GM21619 (cell line): ENCODE measurements around the gene PSMB3.
A peak's percentile ranks its signal among the peaks of the same experiment; 100 is the strongest.

Experiments used
- ATAC-seq: cut with Tn5 transposase; IDR thresholded peaks from one replicate; pipeline ENCODE4 v1.9.1; 2021; ENCODE audit not compliant: unreplicated experiment

The PSMB3 gene

GRCh38 chr17:38794221-38794620 is 41.7 kb downstream of the PSMB3 start:
- ATAC-seq: no peak

- no peak for ATAC-seq
Observed at GRCh38 chr17:38796451-38797157, 44.1 kb downstream of the PSMB3 start.

DNA sequence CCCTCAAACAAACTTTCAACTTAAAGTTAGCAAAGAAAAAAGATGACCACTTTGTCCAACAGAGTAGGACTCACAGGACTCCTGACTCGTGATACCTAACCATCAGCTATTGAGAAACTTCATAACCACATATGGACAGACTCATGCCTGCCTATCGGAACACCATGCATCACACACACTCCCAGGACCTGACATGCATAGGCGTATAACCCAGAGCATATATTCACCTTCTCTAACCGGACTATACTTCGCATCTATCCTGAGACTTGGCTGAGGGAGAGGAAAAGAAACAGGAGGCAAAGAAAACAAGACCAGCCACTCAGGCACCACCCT is 44.6 kb downstream of the PSMB3 start:
- no peak for ATAC-seq

- no peak for ATAC-seq
Observed at GRCh38 chr17:38797828-38798227, 45.3 kb downstream of the PSMB3 start.

DNA sequence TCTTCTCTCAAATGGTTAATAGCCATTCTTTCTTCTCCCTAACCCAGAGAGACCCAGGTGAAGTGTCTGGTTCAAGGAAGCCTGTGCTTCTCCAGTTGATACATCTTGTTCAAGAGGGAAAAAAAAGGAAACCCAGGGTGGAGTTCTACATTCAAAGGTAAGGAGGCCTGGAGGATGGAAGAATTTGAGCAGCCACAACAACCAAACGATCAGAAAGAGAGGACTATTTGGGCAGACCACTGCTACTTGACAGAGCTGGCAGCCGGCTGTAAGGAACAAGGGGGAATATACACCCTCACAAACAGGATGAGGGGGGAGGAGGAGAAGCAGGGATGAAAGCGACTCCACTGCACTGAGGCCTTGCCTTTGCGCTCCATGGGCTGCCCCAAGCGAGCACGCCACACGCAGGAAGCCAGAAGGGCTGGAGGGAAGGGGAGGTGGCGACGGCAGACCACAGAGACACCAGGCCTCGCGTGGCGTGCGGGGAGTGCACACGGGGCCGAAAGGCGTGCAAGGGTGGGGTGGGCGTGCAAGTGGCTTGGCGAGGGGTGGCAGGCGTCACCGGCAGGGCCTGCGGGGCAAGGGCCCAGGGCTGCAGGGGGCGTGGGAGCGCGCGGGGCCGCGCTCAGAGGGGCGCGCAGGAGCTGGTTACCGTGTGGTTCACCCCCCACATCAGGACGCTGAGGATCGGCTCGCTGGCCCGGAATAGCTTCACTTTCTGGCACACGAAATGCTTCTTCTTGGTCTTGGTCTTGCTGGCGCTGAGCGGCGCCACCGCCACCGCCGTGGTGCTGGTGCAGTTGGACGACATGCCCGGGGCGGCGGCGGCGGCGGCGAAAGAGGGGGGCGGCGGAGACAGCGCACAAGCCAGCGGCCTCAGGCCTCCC is 46.3 kb downstream of the PSMB3 start:
- peak; percentile 11 for ATAC-seq

- ATAC-seq: peak; percentile 76
Observed at GRCh38 chr17:38799501-38800236, 47.1 kb downstream of the PSMB3 start, which contains the start of gene PIP4K2B. Gene PIP4K2B, minus strand, starts transcription at chr17:38799556. Its CDS starts 132 bp downstream, at chr17:38799424.

- ATAC-seq: no peak
Observed at GRCh38 chr17:38800237-38800760, 47.8 kb downstream of the PSMB3 start.

DNA sequence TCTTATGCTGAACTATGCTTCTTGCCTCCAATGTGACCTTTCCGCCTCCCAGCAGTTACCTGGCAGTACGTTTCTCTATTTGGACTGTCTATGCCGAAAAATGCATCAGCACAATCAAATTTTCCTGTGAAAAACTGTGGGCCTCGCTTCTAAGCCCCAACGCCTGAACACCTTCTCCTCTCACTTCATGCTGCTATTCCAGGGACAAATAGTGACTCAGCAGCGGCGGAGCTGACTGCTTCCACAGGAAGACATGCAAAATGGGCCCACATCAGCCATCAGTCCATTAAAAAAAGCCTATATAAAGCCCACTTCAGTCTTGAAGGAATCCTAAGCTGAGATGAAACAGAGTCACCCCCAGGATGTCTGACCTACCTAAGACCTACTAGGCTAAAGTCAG is 57.3 kb downstream of the PSMB3 start:
- ATAC-seq: no peak
